ENCODE results near the gene ACYP2.

Gene ACYP2

DNA sequence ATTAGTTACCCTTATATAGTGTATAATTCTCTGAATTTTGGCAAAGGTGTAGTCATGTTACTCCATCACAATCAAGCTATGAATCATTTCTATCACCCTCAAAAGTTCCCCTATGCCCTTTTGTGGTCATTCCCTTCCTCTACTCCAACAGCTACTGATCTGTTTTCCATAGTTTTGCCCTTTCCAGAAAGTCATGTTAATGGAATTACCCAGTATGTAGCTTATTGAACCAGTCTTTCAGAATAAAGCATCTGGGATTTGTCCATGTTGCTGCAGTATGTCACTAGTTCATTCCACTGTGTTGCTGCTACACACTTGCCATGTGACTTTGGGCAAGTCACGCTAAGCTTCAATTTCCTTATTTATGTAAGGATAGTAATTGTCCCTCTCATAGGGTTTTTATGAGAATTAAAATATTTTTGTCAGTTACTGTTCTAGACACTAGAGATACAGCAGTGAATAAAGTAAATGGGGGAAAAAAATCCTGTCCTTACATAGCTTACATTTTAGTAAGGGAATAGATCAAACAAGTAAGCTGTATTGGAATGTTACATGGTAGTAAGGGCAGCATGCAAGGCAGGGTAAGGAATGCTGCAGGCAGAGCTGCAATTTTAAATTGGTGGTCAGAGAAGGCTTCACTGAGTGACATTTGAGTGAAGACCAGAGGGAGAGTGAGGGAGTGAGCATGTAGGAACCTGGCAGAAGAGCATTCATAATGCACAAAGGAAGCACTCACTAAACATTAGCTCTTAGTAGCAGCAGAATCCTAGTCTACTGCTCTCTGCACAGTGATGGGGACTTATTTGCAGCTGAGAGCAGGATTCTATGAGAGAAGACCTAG, 220.9 kb downstream of the ACYP2 start:
- no peaks in the 10 kb centered on the region for H3K27me3 ChIP-seq (ENCODE audit: insufficient read depth, low read length, poor library complexity, severe bottlenecking)
- H3K4me3 ChIP-seq (ENCODE audit: low read length, poor library complexity, severe bottlenecking): no peak overlapping the region
- TF ChIP-seq, protein P1, sequence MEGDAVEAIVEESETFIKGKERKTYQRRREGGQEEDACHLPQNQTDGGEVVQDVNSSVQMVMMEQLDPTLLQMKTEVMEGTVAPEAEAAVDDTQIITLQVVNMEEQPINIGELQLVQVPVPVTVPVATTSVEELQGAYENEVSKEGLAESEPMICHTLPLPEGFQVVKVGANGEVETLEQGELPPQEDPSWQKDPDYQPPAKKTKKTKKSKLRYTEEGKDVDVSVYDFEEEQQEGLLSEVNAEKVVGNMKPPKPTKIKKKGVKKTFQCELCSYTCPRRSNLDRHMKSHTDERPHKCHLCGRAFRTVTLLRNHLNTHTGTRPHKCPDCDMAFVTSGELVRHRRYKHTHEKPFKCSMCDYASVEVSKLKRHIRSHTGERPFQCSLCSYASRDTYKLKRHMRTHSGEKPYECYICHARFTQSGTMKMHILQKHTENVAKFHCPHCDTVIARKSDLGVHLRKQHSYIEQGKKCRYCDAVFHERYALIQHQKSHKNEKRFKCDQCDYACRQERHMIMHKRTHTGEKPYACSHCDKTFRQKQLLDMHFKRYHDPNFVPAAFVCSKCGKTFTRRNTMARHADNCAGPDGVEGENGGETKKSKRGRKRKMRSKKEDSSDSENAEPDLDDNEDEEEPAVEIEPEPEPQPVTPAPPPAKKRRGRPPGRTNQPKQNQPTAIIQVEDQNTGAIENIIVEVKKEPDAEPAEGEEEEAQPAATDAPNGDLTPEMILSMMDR (conservative IDR thresholded peaks at IDR 0.05; ENCODE audit: low read length): no peak
- no peak for TF ChIP-seq EZH2phosphoT487 (IDR thresholded peaks at IDR 0.05; ENCODE audit: borderline replicate concordance)
- H3F3A ChIP-seq (ENCODE audit: low read depth): no peaks in the 10 kb centered on the region
- no peaks in the 10 kb centered on the region for H3K9me3 ChIP-seq (ENCODE audit: insufficient read depth, low read depth, low read length)
- H3K9ac ChIP-seq (ENCODE audit: low read depth, low read length, poor library complexity, severe bottlenecking): no peak overlapping the region
- no peaks in the 10 kb centered on the region for H4K20me1 ChIP-seq (ENCODE audit: insufficient read depth, low read length, poor library complexity, severe bottlenecking)
- H3K36me3 ChIP-seq (ENCODE audit: insufficient read depth, low read length): no peaks in the 10 kb centered on the region
- H2AFZ ChIP-seq (ENCODE audit: low read length): no peak overlapping the region
- H3K9me2 ChIP-seq (replicated peaks; ENCODE audit: low read depth, low read length): no peaks in the 10 kb centered on the region
- H3K4me2 ChIP-seq (ENCODE audit: low read depth, low read length, poor library complexity, severe bottlenecking): no peak overlapping the region
- H3K79me2 ChIP-seq (ENCODE audit: insufficient read depth, low read length): no peaks in the 10 kb centered on the region
- no peaks in the 10 kb centered on the region for H3K4me1 ChIP-seq (ENCODE audit: insufficient read depth, low read length, poor library complexity, severe bottlenecking)

DNA sequence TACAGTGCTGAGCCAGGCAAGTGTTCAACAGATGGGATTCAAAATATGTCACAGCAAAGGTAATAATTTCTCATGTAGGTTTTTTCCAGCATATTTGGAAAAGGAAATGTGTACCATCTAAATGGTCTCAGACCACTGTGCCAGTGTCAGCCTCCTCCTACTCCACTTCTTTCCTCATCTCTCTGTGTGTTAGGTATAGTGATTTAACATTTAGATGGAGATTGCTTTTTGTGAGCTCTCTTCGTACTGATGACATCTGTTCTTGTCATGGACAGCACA, 221.5 kb downstream of the ACYP2 start:
- no peak overlapping the region for H3K4me3 ChIP-seq (ENCODE audit: low read length, poor library complexity, severe bottlenecking)
- no peaks in the 10 kb centered on the region for H3K9me2 ChIP-seq (replicated peaks; ENCODE audit: low read depth, low read length)
- no peaks in the 10 kb centered on the region for H4K20me1 ChIP-seq (ENCODE audit: insufficient read depth, low read length, poor library complexity, severe bottlenecking)
- H3K4me2 ChIP-seq (ENCODE audit: low read depth, low read length, poor library complexity, severe bottlenecking): no peak overlapping the region
- no peaks in the 10 kb centered on the region for H3K4me1 ChIP-seq (ENCODE audit: insufficient read depth, low read length, poor library complexity, severe bottlenecking)
- H3K9me3 ChIP-seq (ENCODE audit: insufficient read depth, low read depth, low read length): no peaks in the 10 kb centered on the region
- no peaks in the 10 kb centered on the region for H3F3A ChIP-seq (ENCODE audit: low read depth)
- H3K27me3 ChIP-seq (ENCODE audit: insufficient read depth, low read length, poor library complexity, severe bottlenecking): no peaks in the 10 kb centered on the region
- no peak overlapping the region for H2AFZ ChIP-seq (ENCODE audit: low read length)
- no peak for TF ChIP-seq EZH2phosphoT487 (IDR thresholded peaks at IDR 0.05; ENCODE audit: borderline replicate concordance)
- TF ChIP-seq, protein P1 (conservative IDR thresholded peaks at IDR 0.05; ENCODE audit: low read length): no peak
- H3K36me3 ChIP-seq (ENCODE audit: insufficient read depth, low read length): no peaks in the 10 kb centered on the region
- H3K79me2 ChIP-seq (ENCODE audit: insufficient read depth, low read length): no peaks in the 10 kb centered on the region
- no peak overlapping the region for H3K9ac ChIP-seq (ENCODE audit: low read depth, low read length, poor library complexity, severe bottlenecking)

DNA sequence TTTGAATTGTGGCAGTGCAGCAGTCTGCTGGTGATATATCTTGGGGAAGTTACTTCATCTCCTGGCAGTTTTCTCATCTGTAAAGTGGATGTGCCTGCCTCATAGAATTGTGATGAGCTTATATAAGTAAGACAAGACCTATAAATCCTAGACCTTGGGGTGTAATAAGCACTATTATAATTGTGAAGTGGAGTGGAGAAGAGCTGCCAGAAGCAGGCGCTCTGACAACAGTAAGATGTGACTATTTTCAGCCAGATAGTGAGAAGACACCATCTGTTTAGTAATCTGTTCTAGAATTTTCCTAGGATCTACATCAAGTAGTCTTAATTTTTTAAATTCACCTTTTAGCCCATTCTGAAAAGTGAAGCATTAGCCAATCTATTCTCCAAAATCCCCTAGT, 226.2 kb downstream of the ACYP2 start:
- H3K36me3 ChIP-seq (ENCODE audit: insufficient read depth, low read length): no peaks in the 10 kb centered on the region
- no peak overlapping the region for H3K9ac ChIP-seq (ENCODE audit: low read depth, low read length, poor library complexity, severe bottlenecking)
- H3F3A ChIP-seq (ENCODE audit: low read depth): no peaks in the 10 kb centered on the region
- TF ChIP-seq EZH2phosphoT487 (IDR thresholded peaks at IDR 0.05; ENCODE audit: borderline replicate concordance): no peak
- TF ChIP-seq, protein P1 (conservative IDR thresholded peaks at IDR 0.05; ENCODE audit: low read length): peak; percentile 61
- no peaks in the 10 kb centered on the region for H3K9me3 ChIP-seq (ENCODE audit: insufficient read depth, low read depth, low read length)
- H2AFZ ChIP-seq (ENCODE audit: low read length): no peak overlapping the region
- no peaks in the 10 kb centered on the region for H3K4me1 ChIP-seq (ENCODE audit: insufficient read depth, low read length, poor library complexity, severe bottlenecking)
- no peak overlapping the region for H3K4me3 ChIP-seq (ENCODE audit: low read length, poor library complexity, severe bottlenecking)
- H3K9me2 ChIP-seq (replicated peaks; ENCODE audit: low read depth, low read length): no peaks in the 10 kb centered on the region
- H3K4me2 ChIP-seq (ENCODE audit: low read depth, low read length, poor library complexity, severe bottlenecking): no peak overlapping the region
- no peaks in the 10 kb centered on the region for H3K27me3 ChIP-seq (ENCODE audit: insufficient read depth, low read length, poor library complexity, severe bottlenecking)
- H4K20me1 ChIP-seq (ENCODE audit: insufficient read depth, low read length, poor library complexity, severe bottlenecking): no peaks in the 10 kb centered on the region
- H3K79me2 ChIP-seq (ENCODE audit: insufficient read depth, low read length): no peaks in the 10 kb centered on the region
